Stimulated activated CD8-positive, alpha-beta memory T cell treated with anti-CD3 and anti-CD28 coated beads, Interleukin-4, amount 100 ng/mL, for 4 hours (primary cell): ENCODE results near the gene DENND1A.
"Not testable (repeated sequence)": the region's sequence is repeated elsewhere in the genome, so short reads cannot be mapped to it uniquely, and the experiment has no call there.

ENCODE experiments used
- DNase-seq, 2 donors: peaks; one replicate each; pipeline ENCODE4 v3.0.0-alpha.2; 2020; ENCODE audit warnings: low read depth in 2 of 2, low spot score in 1 of 2

The DENND1A gene

DNA sequence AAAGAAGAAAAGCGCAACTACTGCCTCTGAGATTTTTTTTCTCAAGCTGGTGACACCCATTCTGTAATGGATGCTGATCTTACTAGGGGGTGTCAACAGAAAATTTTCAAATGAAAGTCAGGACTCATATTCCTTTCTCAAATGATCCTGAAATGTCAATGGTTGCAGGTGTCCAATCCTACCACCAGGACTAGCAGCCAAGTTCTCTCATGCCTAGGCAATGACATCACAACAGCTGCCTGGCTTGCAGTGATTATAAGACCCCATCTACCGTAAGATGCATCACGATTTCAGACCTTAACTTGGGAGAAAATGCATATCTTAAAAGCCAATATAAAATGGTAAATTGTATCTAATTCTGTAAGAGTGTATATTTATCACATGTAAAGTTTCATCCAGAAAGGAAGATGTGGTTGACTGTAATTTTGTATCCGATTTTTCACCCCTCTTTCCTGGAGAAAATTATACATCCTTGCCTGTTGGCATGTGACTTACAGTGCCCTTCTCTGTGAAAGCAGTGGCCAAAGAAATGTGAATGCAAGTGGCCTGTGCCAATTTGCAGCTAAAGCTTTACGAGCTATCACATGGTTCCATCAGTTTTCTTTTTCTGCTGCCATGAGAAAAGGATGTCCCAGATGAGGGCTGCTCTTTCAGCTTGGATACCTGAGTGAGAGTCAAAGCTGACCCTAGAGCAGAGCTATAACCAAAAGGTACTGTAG is 104.4 kb downstream of the DENND1A start:
- no peak for DNase-seq

- no peak for DNase-seq
Measured at GRCh38 chr9:123823194-123823947, 106.6 kb downstream of the DENND1A start.

DNA sequence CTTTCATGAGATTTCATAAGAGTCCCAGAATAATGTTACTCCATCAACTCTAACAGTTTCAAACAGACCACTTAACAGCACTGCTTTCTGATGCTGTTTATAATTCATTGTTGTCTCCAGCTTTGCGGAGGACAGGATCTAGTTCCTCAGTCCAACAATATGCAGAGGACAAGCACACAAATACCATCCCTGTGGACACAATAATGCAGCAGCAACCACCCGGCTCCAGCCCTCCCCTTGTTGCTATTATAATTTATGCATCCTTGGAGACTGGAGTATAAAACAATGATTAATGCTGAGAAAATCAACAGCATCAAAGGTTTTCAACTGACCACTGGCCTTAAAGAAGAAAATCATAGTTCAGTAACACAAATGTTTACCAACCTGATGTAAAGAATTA is 108.3 kb downstream of the DENND1A start:
- DNase-seq = no peak

GRCh38 chr9:123820139-123820538 is 109.8 kb downstream of the DENND1A start:
- no peak for DNase-seq

GRCh38 chr9:123816817-123817472 is 113.0 kb downstream of the DENND1A start:
- DNase-seq = no peak

DNA sequence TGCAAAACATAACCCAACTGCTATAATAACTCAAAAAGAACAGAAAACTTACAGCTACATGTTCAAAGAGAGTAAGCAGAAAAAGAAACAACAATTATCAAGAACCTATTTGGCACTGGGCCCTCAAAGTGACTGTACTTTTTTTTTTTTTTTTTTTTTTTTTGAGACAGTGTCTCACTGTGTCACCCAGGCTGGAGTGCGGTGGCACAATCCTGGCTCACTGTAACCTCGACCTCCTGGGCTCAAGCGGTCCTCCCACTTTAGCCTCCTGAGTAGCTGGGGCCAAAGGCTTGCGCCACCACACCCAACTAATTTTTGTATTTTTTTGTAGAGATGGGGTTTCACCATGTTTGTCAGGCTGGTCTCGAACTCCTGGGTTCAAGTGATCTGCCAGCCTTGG is 114.1 kb downstream of the DENND1A start:
- not testable (repeated sequence) for DNase-seq

DNA sequence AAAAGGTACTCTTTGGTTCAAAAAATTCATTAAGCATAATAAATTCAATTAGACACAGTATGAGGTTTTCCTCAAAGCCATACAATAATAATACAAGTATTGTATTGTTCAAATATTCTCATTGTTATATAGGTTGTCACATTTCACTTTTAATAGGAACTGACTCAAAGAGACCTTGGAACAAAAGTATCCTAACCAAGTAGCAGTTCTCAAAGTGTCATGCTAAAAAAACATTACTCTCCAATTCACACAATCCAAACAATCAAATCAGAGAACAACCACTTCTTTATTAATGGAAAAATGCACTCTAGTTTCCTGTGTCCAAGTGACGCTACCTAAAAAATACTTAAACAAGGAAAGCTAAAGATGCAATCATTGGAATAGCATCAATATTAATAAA is 115.4 kb downstream of the DENND1A start:
- DNase-seq = no peak

DNA sequence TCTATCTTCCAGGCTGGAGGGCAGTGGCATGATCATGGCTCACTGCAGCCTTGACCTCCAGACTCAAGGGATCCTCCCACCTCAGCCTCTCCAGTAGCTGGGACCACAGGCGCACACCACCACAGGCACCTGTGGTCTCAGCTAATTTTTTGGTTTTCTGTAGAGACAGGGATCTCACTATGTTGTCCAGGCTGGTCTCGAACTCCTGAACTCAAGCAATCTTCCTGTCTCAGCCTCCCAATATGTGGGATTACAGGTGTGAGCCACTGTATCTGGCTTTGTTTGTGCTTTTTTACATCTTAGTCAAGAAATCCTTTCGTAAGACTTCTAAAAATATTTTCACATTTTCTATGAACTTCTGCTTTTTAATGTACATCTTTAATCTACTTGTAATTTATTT is 116.9 kb downstream of the DENND1A start:
- DNase-seq = no peak

DNA sequence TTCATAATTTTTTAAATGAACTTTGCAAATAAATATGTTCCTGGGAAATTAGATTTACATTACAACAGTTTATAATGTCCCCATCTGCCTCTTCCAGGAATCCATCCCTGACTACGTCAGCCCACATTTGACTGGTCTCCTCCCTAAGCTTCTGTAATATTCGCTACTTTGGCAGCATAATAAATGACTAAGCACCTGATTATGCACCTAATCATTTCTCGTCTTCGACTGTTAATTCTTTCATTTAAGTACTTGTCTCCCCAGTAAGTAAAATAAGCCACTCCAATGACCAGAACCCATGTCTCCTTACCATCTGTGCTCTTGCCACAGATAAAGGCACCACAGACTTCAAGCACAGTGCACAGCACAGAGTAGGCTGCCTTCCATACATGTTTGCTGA is 122.7 kb downstream of the DENND1A start:
- DNase-seq = no peak

GRCh38 chr9:123806829-123807228 is 123.1 kb downstream of the DENND1A start:
- no peak for DNase-seq

DNA sequence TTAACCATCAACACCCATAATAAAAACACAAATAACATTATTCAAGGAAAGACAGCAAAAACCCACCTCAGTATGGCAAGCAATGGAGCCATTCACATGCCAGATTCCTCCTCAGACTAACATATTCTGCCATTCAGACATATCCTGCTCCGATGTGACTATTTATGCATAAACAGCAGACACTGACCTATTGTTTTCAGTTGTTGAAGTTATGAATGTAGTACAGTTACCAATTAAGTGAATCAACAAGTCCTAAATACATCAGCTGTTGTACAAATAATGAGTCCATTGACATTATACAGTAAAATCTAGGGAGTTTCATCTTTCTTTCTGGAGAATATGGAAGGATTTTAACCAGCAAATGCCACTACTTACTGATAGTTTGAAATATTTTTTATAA is 131.7 kb downstream of the DENND1A start:
- no peak for DNase-seq

DNA sequence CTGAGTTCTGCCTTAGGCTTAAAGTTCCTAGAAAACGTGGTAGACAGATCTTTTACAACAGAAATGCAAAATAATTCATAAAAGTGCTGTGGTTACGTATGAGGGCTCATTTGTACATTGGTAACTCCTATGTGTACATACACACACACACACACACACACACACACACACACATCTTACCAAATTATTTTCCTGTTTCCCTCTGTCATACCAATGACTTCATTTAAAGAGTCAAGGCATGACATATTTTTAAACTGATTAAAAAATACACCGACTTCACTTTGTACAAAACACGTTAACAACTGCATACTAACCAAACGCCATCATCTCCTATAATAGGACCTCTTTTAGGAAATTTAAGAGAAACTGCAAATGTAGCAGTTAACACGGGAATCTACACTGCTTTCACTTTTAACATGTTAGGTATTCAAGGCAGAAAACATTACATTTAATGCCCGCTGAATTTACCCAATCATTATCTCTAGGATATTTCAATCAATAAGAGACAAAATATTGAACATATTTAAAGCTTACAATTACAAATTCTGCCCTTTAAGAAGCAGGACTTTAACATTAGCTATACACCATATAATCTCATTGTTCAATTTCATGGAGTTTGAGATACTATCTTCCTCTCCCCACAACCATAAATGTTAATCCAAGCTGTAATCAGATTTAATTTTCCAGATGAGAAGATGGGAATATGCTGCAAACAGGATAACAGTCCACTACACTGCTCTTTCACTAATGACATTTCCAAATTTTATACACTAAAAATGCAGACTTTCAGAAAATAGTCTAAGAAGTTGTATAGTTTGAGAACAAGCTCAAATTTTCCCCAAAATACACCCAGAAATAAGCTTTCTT is 133.1 kb downstream of the DENND1A start:
- DNase-seq = no peak

DNA sequence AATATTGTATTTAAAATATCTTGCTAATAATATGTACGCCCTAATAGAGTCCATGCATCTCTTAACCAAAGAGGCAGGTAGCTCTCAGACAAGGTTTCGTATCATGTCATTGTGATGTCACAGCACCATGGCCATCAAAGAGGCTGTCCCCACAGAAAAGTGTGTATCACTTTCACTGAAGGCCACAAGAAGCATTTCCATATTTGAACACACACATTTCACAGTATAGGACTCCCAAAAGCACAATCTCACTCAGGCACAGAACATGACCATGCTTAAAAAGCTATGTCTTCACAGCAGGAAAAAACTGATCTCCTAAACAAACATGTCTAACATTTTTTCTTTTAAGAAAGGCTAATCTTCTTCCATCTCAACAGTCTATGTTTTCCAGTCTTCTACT is 133.8 kb downstream of the DENND1A start:
- no peak for DNase-seq

DNA sequence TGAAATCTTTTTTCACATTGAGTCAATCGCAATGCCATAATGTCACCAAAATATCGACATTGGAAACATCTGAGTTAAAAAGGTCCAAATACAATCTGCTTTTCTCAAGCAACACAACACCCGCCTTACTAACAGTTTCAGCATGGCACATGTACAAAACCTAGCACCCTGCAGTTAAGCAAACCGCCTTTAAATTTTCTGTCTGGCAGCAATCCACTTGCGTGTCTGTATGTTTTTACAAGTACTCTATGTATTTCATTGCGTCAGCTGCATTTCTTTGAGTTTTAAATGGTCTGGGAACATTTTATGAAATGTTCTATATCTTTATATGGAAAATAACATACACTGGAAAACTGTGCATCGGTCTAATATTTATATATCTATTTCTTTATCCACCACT is 134.6 kb downstream of the DENND1A start:
- no peak for DNase-seq

DNA sequence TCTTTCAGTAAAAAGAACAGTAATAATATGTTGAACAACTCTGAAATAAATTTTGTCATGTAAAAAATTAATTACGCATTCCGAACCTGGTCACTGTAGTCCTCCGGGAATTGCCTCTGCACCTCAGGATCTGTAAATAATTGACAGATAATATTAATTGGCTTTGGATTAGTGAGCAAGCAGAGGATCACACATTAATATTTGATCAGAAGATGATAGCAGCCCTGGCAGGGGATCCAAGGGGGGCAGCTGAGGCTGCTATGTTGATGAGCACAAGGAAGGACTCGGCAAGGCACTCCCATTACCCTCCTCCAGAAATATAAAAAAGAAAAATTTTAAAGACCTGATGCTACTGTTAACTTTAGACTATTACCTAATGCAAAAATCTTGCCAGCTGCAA is 137.4 kb downstream of the DENND1A start:
- DNase-seq = no peak

- DNase-seq = no peak
Measured at GRCh38 chr9:123789554-123790292, 140.2 kb downstream of the DENND1A start.

DNA sequence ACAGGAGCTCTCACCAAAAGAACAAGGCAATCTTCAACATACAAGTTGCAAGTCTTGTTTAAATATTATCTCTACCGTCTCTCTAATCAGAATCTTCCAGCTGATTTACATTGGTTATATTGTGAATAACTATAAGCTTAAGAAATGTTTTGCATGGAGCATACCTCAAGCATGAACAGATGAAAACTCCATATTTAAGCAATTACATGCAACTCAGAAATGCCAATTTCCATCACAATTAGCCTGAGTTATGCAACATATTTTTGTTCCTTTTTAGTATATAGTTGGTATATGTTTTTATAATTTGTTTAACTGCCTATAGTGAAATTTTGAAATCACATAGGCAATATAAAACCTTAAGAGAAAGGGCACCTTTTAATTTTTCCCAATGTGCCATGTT is 142.5 kb downstream of the DENND1A start:
- DNase-seq = no peak

- no peak for DNase-seq
Measured at GRCh38 chr9:123784518-123784917, 145.4 kb downstream of the DENND1A start.

DNA sequence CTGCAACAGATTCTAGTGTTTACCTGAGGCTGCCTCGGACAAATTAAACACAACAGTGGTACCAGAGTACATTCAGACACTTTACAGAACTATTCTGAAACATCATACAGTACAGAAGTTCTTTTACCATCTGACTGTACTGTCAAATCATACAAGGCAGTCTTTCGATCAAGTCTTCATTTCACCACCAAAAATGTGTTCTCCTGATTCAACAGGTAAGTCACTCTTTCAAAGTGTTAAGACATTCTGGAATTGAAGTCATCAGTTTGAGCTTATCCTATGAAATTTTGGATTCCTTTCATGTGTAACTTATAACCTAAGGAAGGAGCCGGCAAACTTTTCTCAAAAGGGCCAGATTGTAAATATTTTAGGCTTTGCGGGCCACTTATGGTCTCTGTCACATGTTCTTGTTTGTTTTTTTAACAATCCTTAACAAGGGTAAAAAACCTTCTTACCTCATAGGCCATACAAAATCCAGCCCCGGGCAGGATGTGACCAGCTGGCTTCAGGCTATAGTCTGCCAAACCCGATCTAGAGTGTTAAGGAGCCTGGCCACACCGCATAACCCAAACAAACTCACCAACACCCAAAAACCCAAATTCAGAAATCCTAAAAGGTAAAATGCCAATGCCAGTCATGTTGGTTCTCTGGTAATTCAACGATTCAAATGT is 151.6 kb downstream of the DENND1A start:
- no peak for DNase-seq
